ENCODE data around the gene LRRC32. TPM values are rescaled to one million over a fixed set of nuclear protein-coding genes. Genes with fewer than 3 reads are reported as not detected.
A peak's percentile ranks its signal among the peaks of the same experiment; 100 is the strongest.

Gene LRRC32
- total RNA-seq, 1 experiment from 2014 or later: 0.15 TPM

DNA sequence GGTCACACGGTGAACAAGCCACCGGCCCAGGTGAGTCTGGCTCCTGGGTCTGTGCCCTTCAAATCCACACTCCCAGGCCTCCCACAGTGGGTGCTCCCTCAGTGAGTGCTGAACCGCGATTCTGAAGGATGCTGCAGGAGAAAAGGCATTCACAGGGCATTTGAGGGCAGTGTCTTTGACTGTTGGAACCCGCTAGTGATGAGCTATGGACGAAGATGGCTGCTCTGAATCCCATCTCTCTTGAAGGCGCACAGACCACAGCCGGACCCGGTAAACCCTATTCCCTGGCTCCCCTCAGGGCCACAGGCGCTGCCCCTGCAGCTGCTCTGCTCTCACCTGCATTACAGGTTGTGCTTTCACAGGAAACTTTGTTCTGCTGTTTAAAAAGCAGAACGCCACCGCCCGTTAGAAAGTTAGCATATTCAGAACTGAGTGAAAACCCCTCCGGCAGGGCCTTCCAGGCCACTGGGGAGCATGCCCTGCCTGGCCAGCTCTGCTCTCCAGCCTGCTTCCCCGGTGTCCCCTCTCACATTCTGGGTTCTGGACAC lies 3.2 kb downstream of the LRRC32 start:
- ChIA-PET CTCF (no interaction called here), POLR2A (no interaction called here)
- peaks cover 8% of the 10 kb centered on the region for H3K27me3 ChIP-seq (ENCODE audit: control insufficient read depth, insufficient read depth, low read length)
- intact Hi-C loops (cut with micrococcal nuclease; ENCODE audit: unreplicated experiment) (no loop called here), in situ Hi-C loops (cut with HindIII; ENCODE audit: low pct_unique_long_range_greater_than_20kb, low sequenced_read_pairs) (no loop called here)
- H3K36me3 ChIP-seq (ENCODE audit: control insufficient read depth, insufficient read depth, low read length): no peaks in the 10 kb centered on the region
- H3K9me3 ChIP-seq (ENCODE audit: control insufficient read depth, insufficient read depth, low read depth, low read length): no peaks in the 10 kb centered on the region
- no TSS peak for BruUV-seq (replicated peaks)
- TF ChIP-seq POLR2AphosphoS5 (IDR thresholded peaks at IDR 0.05; ENCODE audit: low read depth, low read length): no peak
- TF ChIP-seq, protein P1, sequence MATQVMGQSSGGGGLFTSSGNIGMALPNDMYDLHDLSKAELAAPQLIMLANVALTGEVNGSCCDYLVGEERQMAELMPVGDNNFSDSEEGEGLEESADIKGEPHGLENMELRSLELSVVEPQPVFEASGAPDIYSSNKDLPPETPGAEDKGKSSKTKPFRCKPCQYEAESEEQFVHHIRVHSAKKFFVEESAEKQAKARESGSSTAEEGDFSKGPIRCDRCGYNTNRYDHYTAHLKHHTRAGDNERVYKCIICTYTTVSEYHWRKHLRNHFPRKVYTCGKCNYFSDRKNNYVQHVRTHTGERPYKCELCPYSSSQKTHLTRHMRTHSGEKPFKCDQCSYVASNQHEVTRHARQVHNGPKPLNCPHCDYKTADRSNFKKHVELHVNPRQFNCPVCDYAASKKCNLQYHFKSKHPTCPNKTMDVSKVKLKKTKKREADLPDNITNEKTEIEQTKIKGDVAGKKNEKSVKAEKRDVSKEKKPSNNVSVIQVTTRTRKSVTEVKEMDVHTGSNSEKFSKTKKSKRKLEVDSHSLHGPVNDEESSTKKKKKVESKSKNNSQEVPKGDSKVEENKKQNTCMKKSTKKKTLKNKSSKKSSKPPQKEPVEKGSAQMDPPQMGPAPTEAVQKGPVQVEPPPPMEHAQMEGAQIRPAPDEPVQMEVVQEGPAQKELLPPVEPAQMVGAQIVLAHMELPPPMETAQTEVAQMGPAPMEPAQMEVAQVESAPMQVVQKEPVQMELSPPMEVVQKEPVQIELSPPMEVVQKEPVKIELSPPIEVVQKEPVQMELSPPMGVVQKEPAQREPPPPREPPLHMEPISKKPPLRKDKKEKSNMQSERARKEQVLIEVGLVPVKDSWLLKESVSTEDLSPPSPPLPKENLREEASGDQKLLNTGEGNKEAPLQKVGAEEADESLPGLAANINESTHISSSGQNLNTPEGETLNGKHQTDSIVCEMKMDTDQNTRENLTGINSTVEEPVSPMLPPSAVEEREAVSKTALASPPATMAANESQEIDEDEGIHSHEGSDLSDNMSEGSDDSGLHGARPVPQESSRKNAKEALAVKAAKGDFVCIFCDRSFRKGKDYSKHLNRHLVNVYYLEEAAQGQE (IDR thresholded peaks at IDR 0.05; ENCODE audit: insufficient read depth in 1 of 2, low read depth in 2 of 2, low read length in 1 of 2): no peak
- no peak for TF ChIP-seq SIN3A (IDR thresholded peaks at IDR 0.05; ENCODE audit: borderline replicate concordance, insufficient read depth, low read depth, low read length)
- TF ChIP-seq, protein P2, sequence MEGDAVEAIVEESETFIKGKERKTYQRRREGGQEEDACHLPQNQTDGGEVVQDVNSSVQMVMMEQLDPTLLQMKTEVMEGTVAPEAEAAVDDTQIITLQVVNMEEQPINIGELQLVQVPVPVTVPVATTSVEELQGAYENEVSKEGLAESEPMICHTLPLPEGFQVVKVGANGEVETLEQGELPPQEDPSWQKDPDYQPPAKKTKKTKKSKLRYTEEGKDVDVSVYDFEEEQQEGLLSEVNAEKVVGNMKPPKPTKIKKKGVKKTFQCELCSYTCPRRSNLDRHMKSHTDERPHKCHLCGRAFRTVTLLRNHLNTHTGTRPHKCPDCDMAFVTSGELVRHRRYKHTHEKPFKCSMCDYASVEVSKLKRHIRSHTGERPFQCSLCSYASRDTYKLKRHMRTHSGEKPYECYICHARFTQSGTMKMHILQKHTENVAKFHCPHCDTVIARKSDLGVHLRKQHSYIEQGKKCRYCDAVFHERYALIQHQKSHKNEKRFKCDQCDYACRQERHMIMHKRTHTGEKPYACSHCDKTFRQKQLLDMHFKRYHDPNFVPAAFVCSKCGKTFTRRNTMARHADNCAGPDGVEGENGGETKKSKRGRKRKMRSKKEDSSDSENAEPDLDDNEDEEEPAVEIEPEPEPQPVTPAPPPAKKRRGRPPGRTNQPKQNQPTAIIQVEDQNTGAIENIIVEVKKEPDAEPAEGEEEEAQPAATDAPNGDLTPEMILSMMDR (IDR thresholded peaks at IDR 0.05): no peak
- no peak for TF ChIP-seq TCF7L2 (IDR thresholded peaks at IDR 0.05; ENCODE audit: low read depth, low read length)
- H3K4me3 ChIP-seq (ENCODE audit: low read depth in 2 of 2, low read length in 2 of 2): no peak overlapping the region
- H3K4me1 ChIP-seq (ENCODE audit: control insufficient read depth, insufficient read depth, low read length): peaks cover 3% of the 10 kb centered on the region; the same call in 1 of the 2 replicates
- ATAC-seq: no peak
- no peak for DNase-seq (ENCODE audit: low read depth, low spot score)
- no peak overlapping the region for H3K27ac ChIP-seq (ENCODE audit: low read length)

DNA sequence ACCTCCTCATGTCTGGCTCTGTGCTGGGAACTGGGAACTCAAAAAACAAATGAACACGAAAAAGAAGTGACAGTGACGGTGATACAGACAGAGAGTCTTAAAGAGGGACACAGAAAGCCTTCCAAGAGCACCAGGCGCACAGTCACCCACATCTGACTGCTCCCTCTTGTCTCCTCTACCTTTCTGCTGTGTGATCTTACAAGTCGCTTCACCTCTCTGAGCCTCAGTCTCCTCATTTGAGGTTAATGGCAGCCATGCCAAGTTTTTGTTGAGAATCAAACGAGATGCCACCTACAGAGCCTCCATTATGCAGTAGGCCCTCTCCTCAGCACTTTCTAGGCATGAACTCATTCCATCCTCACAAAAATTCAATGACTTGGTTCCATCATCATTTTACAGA lies 3.7 kb downstream of the LRRC32 start:
- BruUV-seq (replicated peaks): no TSS peak
- no peak for TF ChIP-seq POLR2AphosphoS5 (IDR thresholded peaks at IDR 0.05; ENCODE audit: low read depth, low read length)
- Histone ChIP-seq H3K4me3 (ENCODE audit: low read depth in 2 of 2, low read length in 2 of 2) (no peak overlapping the region), H3K4me1 (ENCODE audit: control insufficient read depth, insufficient read depth, low read length) (peaks cover 3% of the 10 kb centered on the region; the same call in 1 of the 2 replicates), H3K36me3 (ENCODE audit: control insufficient read depth, insufficient read depth, low read length) (no peaks in the 10 kb centered on the region), H3K9me3 (ENCODE audit: control insufficient read depth, insufficient read depth, low read depth, low read length) (no peaks in the 10 kb centered on the region), H3K27me3 (ENCODE audit: control insufficient read depth, insufficient read depth, low read length) (peaks cover 8% of the 10 kb centered on the region), H3K27ac (ENCODE audit: low read length) (no peak overlapping the region)
- DNase-seq (ENCODE audit: low read depth, low spot score) (no peak), ATAC-seq (no peak)
- POLR2A ChIA-PET: no interaction called here
- CTCF ChIA-PET: no interaction called here
- intact Hi-C loops (cut with micrococcal nuclease; ENCODE audit: unreplicated experiment): no loop called here
- in situ Hi-C loops (cut with HindIII; ENCODE audit: low pct_unique_long_range_greater_than_20kb, low sequenced_read_pairs): no loop called here

DNA sequence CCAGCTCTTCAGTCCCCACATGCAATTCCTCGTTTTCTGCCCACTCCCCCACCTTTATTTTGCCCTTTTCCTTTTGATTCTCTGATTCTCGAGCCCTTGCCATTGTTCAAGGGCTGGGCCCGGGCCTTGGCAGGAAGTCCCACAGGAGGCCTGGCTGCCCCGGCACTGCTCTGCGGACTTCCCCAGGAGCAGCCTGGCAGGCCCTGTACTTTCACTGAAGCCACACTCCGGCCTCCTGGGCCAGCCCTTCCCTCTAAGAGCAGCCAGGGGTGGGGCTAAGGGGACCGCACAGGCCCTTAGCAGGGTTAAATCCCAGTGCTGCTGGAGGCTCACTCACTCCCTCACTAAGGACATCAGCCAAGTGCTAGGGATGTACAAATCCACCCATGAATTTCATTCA lies 4.1 kb downstream of the LRRC32 start:
- Histone ChIP-seq H3K4me3 (ENCODE audit: low read depth in 2 of 2, low read length in 2 of 2) (no peak overlapping the region), H3K27ac (ENCODE audit: low read length) (no peak overlapping the region), H3K27me3 (ENCODE audit: control insufficient read depth, insufficient read depth, low read length) (peaks cover 8% of the 10 kb centered on the region), H3K4me1 (ENCODE audit: control insufficient read depth, insufficient read depth, low read length) (peaks cover 3% of the 10 kb centered on the region; the same call in 1 of the 2 replicates), H3K36me3 (ENCODE audit: control insufficient read depth, insufficient read depth, low read length) (no peaks in the 10 kb centered on the region), H3K9me3 (ENCODE audit: control insufficient read depth, insufficient read depth, low read depth, low read length) (no peaks in the 10 kb centered on the region)
- in situ Hi-C loops (cut with HindIII; ENCODE audit: low pct_unique_long_range_greater_than_20kb, low sequenced_read_pairs): no loop called here
- intact Hi-C loops (cut with micrococcal nuclease; ENCODE audit: unreplicated experiment): no loop called here
- BruUV-seq (replicated peaks): no TSS peak
- CTCF ChIA-PET: no interaction called here
- no peak for DNase-seq (ENCODE audit: low read depth, low spot score)
- POLR2A ChIA-PET: no interaction called here
- ATAC-seq: 0 out of 2 replicates have a peak, but pooled peaks have one; percentile 6
- TF ChIP-seq, protein P2 (IDR thresholded peaks at IDR 0.05): no peak
- TF ChIP-seq POLR2AphosphoS5 (IDR thresholded peaks at IDR 0.05; ENCODE audit: low read depth, low read length) (no peak), TCF7L2 (IDR thresholded peaks at IDR 0.05; ENCODE audit: low read depth, low read length) (no peak), SIN3A (IDR thresholded peaks at IDR 0.05; ENCODE audit: borderline replicate concordance, insufficient read depth, low read depth, low read length) (no peak)
- TF ChIP-seq, protein P1 (IDR thresholded peaks at IDR 0.05; ENCODE audit: insufficient read depth in 1 of 2, low read depth in 2 of 2, low read length in 1 of 2): no peak

All from Panc1 (cell line).